Ishikawa (cell line): ENCODE measurements around the gene TRAPPC12.

ENCODE experiments used
- CEBPB ChIP-seq: IDR thresholded peaks from 2 replicates; pipeline ENCODE4 v1.6.1; 2012
- CREB1 ChIP-seq: IDR thresholded peaks from 2 replicates; pipeline ENCODE4 v1.6.1; 2012; ENCODE audit warnings: low read depth
- EGR1 ChIP-seq: IDR thresholded peaks from 2 replicates; pipeline ENCODE4 v1.6.1; 2012
- EP300 ChIP-seq: IDR thresholded peaks from 2 replicates; pipeline ENCODE4 v1.6.1; 2012; ENCODE audit warnings: borderline replicate concordance
- FOXM1 ChIP-seq: IDR thresholded peaks from 2 replicates; pipeline ENCODE4 v1.6.1; 2012; ENCODE audit warnings: low read depth, borderline replicate concordance
- MAX ChIP-seq: IDR thresholded peaks from 2 replicates; pipeline ENCODE4 v1.6.1; 2012
- NFIC ChIP-seq: IDR thresholded peaks from 2 replicates; pipeline ENCODE4 v1.6.1; 2012
- RAD21 ChIP-seq: IDR thresholded peaks from 2 replicates; pipeline ENCODE4 v1.6.1; 2012; ENCODE audit warnings: low read depth
- REST ChIP-seq: IDR thresholded peaks from 2 replicates; pipeline ENCODE4 v1.6.1; 2012; ENCODE audit warnings: low read depth, mild to moderate bottlenecking
- TAF1 ChIP-seq: IDR thresholded peaks from 2 replicates; pipeline ENCODE4 v1.6.1; 2012; ENCODE audit warnings: low read depth, mild to moderate bottlenecking
- TCF12 ChIP-seq: IDR thresholded peaks from 2 replicates; pipeline ENCODE4 v1.6.1; 2012; ENCODE audit warnings: low read depth
- TEAD4 ChIP-seq: IDR thresholded peaks from 2 replicates; pipeline ENCODE4 v1.6.1; 2012
- USF1 ChIP-seq: IDR thresholded peaks from 2 replicates; pipeline ENCODE4 v1.6.1; 2012
- YY1 ChIP-seq: IDR thresholded peaks from 2 replicates; pipeline ENCODE4 v1.6.1; 2012; ENCODE audit warnings: low read depth
- ZBTB7A ChIP-seq: IDR thresholded peaks from 2 replicates; pipeline ENCODE4 v1.6.1; 2012; ENCODE audit warnings: low read depth

Gene TRAPPC12

DNA sequence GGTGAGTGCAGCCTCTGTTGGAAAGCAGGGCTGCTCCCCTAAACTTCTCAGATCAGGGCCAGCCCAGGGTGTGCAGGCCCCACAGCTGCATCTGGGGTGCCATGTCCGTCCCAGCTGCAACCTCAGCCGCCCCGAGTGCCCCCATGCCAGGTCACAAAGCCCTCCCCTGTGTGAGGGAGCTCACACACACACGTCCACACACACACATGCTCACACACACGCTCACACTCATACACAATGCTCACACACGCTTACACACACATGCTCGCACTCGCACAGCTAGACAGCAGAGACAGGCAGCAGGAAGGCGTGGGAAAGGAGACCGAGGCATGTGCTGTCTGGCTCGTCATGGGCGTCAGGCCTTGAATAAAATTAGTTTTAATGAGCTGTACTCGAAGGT lies 84.5 kb downstream of the TRAPPC12 start:
- TF ChIP-seq REST (no peak), YY1 (no peak), CREB1 (no peak), TAF1 (no peak), RAD21 (no peak), TCF12 (no peak), FOXM1 (no peak), CEBPB (no peak), NFIC (no peak), TEAD4 (no peak), MAX (no peak), USF1 (no peak), EGR1 (no peak), EP300 (no peak), ZBTB7A (no peak)

DNA sequence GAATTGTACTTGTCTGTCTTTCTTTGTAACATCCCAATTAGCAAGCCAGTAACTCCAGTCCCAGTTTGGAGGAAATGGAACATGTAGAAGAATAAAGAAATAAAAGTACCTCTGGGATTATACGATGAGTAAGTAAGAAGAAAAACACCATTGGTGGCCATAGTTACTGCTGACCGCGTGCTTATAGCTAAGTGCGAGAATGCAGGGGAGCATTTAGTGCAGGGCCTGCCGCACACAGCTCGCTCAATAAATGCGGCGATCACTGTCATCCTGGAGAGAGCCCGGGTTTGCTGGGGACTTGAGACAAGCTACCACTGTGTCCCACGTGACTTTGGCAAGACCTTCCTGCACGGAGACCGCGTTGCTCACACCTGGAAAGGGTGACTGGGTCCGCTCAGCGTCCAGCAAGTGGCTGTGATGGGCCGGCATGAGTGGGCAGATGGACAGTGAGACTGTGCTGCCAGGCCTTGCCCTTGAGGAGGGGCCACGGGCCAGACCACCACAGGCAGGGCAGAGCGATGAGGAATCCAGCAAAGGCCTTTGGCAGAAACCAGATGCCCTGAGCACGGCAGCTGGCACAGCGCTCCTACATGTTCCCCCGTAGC lies 85.0 kb downstream of the TRAPPC12 start:
- TF ChIP-seq CEBPB (no peak), FOXM1 (no peak), EGR1 (no peak), ZBTB7A (no peak), MAX (no peak), CREB1 (no peak), EP300 (no peak), REST (no peak), TCF12 (no peak), TEAD4 (no peak), YY1 (no peak), RAD21 (no peak), NFIC (no peak), USF1 (no peak)

DNA sequence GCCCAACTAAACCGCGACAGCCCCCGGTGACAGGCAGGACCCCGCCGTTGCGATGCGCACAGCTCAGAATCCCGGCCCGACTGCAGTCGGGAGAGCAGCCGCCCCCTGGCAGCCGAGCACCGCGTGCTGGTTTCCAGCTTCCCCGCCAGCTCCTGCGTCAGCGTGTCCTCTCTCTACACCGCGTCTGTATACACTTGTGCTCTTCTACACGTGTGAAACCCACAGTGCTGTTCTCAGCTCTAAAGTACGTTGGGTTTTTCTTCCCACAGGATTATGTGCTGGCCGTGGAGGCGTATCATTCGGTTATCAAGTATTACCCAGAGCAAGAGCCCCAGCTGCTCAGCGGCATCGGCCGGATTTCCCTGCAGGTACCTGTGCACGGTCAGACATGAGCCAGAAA lies 85.8 kb downstream of the TRAPPC12 start:
- no peak for TF ChIP-seq EP300
- TF ChIP-seq USF1, result no peak
- no peak for TF ChIP-seq ZBTB7A
- no peak for TF ChIP-seq TCF12
- no peak for TF ChIP-seq FOXM1
- TF ChIP-seq YY1, result no peak
- no peak for TF ChIP-seq CREB1
- no peak for TF ChIP-seq TAF1

DNA sequence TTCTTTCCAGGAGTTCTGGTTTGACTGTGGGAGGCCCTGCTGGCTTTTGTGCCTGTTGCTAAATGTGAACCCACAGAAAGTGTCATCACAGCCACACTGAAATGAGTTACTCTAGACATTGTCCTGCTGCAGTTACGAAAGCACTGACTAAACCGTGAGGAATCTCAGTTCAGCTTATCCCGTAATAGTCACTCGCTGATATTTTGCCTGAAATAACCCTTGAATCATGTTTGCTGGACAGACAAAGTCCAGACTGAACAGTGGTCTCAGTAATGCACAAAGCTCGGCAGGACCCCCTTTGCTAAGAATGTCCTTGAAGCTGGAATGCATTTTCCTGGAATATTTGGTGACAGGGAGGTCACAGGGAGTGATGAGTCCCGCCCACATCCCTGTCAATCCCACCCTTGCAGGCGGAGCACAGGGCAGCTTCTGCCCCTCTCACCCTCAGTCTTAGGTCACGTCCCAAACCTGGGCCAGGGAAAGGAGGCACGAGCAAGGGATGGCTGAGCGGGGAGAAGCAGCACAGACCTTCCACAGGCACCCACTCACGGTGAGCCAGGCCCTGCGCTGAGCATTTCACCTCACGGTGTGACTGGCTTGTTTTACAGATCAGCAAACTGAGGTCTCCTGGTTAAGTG lies 86.5 kb downstream of the TRAPPC12 start:
- TF ChIP-seq ZBTB7A, result no peak
- TF ChIP-seq CEBPB, result no peak
- TF ChIP-seq TEAD4, result no peak
- TF ChIP-seq TCF12, result no peak
- no peak for TF ChIP-seq NFIC
- no peak for TF ChIP-seq FOXM1
- TF ChIP-seq EGR1, result no peak

DNA sequence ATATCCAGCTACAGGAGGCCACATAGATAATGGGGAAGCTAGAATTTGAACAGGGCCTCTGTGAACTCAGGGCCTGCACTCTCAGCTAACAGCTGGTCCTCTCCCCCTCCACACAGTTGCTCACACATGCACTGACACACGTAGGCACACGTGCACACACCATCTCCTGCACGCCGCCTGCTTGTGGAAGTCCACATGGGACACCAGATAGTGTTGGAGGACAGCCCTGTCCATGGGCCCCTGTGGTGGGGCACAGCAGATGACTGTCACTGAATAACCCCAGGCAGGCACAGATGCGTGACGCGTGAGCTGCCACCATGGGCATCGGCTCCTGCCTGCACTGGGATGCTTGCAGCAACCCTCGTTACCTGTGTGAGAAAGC lies 87.0 kb downstream of the TRAPPC12 start:
- TF ChIP-seq YY1, result no peak
- TF ChIP-seq CEBPB, result no peak
- no peak for TF ChIP-seq TEAD4
- no peak for TF ChIP-seq MAX
- no peak for TF ChIP-seq USF1
- TF ChIP-seq CREB1, result no peak
- no peak for TF ChIP-seq EGR1
- TF ChIP-seq FOXM1, result no peak
- TF ChIP-seq RAD21, result no peak
- TF ChIP-seq TCF12, result no peak
- TF ChIP-seq TAF1, result no peak
- TF ChIP-seq EP300, result no peak
- no peak for TF ChIP-seq NFIC
- TF ChIP-seq REST, result no peak
- TF ChIP-seq ZBTB7A, result no peak
